PC-9 (cell line): ENCODE measurements around the gene GRID2.

Experiments
- EZH2 ChIP-seq: fragments of 200-600 bp; sonication (generic); IDR thresholded peaks from 2 replicates; pipeline ENCODE4 v1.8.0; 2017; ENCODE audit warnings: antibody characterized with exemption, low read depth
- TF ChIP-seq, protein P1 (sequence below): fragments of 200-600 bp; sonication (generic); conservative IDR thresholded peaks from 2 replicates; pipeline ENCODE4 v1.6.1; 2017; ENCODE audit warnings: mixed run types, antibody characterized with exemption, mild to moderate bottlenecking, moderate library complexity

GRCh38 chr4:92812652-92813051, 508.9 kb downstream of the GRID2 start:
- TF ChIP-seq, protein P1, sequence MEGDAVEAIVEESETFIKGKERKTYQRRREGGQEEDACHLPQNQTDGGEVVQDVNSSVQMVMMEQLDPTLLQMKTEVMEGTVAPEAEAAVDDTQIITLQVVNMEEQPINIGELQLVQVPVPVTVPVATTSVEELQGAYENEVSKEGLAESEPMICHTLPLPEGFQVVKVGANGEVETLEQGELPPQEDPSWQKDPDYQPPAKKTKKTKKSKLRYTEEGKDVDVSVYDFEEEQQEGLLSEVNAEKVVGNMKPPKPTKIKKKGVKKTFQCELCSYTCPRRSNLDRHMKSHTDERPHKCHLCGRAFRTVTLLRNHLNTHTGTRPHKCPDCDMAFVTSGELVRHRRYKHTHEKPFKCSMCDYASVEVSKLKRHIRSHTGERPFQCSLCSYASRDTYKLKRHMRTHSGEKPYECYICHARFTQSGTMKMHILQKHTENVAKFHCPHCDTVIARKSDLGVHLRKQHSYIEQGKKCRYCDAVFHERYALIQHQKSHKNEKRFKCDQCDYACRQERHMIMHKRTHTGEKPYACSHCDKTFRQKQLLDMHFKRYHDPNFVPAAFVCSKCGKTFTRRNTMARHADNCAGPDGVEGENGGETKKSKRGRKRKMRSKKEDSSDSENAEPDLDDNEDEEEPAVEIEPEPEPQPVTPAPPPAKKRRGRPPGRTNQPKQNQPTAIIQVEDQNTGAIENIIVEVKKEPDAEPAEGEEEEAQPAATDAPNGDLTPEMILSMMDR = no peak
- no peak for TF ChIP-seq EZH2
